ENCODE results near the gene SLC35F3. TPM values are rescaled to one million over a fixed set of nuclear protein-coding genes. Genes with fewer than 3 reads are reported as not detected.

Gene SLC35F3
- polyA plus RNA-seq, 1 donor from 2014 or later: 13.9 TPM

DNA sequence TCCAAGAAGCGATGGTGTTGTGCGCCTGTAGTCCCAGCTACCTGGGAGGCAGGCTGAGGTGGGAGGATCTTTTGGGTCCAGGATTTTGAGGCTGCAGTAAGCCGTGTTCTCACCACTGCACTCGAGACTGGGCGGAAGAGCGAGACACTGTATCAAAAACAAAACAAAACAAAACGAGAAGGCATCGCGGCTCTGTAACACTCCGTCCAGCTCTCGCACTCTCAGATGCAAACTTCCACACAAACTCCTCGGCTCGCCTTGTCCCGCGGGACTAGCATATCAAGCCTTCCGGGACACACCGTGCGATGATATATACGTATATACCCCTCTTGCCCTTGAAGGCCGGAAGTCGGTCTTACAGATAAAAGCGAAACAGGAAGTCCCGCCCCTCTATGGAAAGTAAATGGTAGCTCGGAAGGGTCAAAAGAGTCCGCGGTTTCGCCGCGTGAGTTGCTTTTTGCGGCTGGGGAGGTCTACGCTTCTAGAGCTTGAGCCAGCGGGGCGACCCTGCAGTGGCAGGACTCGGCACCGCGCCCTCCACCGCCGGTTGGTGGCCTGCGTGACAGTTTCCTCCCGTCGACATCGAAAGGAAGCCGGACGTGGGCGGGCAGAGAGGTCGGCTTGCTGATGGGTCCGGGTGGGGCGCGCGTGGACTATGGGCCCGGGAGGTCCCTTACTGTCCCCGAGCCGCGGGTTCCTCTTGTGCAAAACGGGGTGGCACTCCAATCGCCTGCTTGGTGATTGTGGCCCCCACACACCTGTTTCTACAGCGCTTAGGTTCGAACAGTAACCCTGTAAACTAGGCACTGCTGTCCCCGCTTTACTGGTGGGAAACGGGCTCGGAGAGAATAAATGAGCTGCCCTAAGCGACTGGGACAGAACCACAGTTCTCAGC lies 468.8 kb downstream of the SLC35F3 start, which contains the start of gene COA6:
Gene COA6, plus strand, starts transcription at position 393 of the 895 bp plus-strand sequence. Its CDS starts 11 bp downstream, at position 404.
- H4K20me1 ChIP-seq (ENCODE audit: insufficient read depth): no peaks in the 10 kb centered on the region
- H3K36me3 ChIP-seq (ENCODE audit: insufficient read depth, low read length): peaks cover 5% of the 10 kb centered on the region
- H2AFZ ChIP-seq (ENCODE audit: low read depth, low read length): peak within 1 kb of the TSS; percentile 94
- no peaks in the 10 kb centered on the region for H3K27me3 ChIP-seq (ENCODE audit: insufficient read depth, low read depth, low read length)
- peaks cover 4% of the 10 kb centered on the region for H3K79me2 ChIP-seq (replicated peaks; ENCODE audit: insufficient read depth, low read length)
- peak within 1 kb of the TSS; percentile 84 for H3K9ac ChIP-seq (ENCODE audit: low read length)
- H3K27ac ChIP-seq (ENCODE audit: low read length): peak within 1 kb of the TSS; percentile 84
- peak within 1 kb of the TSS; percentile 74 for H3K4me3 ChIP-seq (ENCODE audit: low read length)
- H3K9me3 ChIP-seq (ENCODE audit: low read length): no peaks in the 10 kb centered on the region
- H3F3A ChIP-seq (ENCODE audit: insufficient read depth, low read length, poor library complexity, severe bottlenecking): no peaks in the 10 kb centered on the region
- TF ChIP-seq RAD21 (conservative IDR thresholded peaks at IDR 0.05) (peak; percentile 38), POLR2AphosphoS5 (IDR thresholded peaks at IDR 0.05) (peak; percentile 86), MXI1 (conservative IDR thresholded peaks at IDR 0.05; ENCODE audit: poor library complexity, severe bottlenecking) (peak; percentile 86), EZH2 (IDR thresholded peaks at IDR 0.05; ENCODE audit: borderline replicate concordance, insufficient read depth, low read length, poor library complexity, severe bottlenecking) (no peak), TAF1 (IDR thresholded peaks at IDR 0.05; ENCODE audit: low read depth) (peak; percentile 66), SMC3 (conservative IDR thresholded peaks at IDR 0.05; ENCODE audit: poor library complexity) (peak; percentile 53), EP300 (conservative IDR thresholded peaks at IDR 0.05; ENCODE audit: poor library complexity, severe bottlenecking) (peak; percentile 43)
- TF ChIP-seq, protein P1, sequence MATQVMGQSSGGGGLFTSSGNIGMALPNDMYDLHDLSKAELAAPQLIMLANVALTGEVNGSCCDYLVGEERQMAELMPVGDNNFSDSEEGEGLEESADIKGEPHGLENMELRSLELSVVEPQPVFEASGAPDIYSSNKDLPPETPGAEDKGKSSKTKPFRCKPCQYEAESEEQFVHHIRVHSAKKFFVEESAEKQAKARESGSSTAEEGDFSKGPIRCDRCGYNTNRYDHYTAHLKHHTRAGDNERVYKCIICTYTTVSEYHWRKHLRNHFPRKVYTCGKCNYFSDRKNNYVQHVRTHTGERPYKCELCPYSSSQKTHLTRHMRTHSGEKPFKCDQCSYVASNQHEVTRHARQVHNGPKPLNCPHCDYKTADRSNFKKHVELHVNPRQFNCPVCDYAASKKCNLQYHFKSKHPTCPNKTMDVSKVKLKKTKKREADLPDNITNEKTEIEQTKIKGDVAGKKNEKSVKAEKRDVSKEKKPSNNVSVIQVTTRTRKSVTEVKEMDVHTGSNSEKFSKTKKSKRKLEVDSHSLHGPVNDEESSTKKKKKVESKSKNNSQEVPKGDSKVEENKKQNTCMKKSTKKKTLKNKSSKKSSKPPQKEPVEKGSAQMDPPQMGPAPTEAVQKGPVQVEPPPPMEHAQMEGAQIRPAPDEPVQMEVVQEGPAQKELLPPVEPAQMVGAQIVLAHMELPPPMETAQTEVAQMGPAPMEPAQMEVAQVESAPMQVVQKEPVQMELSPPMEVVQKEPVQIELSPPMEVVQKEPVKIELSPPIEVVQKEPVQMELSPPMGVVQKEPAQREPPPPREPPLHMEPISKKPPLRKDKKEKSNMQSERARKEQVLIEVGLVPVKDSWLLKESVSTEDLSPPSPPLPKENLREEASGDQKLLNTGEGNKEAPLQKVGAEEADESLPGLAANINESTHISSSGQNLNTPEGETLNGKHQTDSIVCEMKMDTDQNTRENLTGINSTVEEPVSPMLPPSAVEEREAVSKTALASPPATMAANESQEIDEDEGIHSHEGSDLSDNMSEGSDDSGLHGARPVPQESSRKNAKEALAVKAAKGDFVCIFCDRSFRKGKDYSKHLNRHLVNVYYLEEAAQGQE (IDR thresholded peaks at IDR 0.05; ENCODE audit: borderline replicate concordance): peak; percentile 84
- TF ChIP-seq, protein P2, sequence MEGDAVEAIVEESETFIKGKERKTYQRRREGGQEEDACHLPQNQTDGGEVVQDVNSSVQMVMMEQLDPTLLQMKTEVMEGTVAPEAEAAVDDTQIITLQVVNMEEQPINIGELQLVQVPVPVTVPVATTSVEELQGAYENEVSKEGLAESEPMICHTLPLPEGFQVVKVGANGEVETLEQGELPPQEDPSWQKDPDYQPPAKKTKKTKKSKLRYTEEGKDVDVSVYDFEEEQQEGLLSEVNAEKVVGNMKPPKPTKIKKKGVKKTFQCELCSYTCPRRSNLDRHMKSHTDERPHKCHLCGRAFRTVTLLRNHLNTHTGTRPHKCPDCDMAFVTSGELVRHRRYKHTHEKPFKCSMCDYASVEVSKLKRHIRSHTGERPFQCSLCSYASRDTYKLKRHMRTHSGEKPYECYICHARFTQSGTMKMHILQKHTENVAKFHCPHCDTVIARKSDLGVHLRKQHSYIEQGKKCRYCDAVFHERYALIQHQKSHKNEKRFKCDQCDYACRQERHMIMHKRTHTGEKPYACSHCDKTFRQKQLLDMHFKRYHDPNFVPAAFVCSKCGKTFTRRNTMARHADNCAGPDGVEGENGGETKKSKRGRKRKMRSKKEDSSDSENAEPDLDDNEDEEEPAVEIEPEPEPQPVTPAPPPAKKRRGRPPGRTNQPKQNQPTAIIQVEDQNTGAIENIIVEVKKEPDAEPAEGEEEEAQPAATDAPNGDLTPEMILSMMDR (IDR thresholded peaks at IDR 0.05; ENCODE audit: poor library complexity, severe bottlenecking): peak; percentile 33
- H3K4me2 ChIP-seq (ENCODE audit: low read length): peak within 1 kb of the TSS; percentile 92
- H3K9me2 ChIP-seq (ENCODE audit: insufficient read depth, low read length): no peaks in the 10 kb centered on the region

DNA sequence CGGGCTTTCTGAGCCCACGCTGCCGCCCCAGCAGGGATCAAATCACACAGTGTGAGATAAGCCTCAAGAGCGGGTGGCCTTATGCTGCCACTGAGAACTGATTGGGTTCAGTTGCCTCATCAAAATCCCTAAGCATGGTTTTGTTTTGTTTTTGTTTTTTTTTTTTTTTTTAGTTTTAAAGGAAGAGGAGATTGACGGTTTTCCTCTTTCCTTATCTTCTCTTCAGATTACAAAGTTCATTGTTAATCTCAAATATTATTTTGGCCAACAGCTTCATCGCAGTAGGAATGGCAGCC lies 469.4 kb downstream of the SLC35F3 start:
- H3F3A ChIP-seq (ENCODE audit: insufficient read depth, low read length, poor library complexity, severe bottlenecking): no peaks in the 10 kb centered on the region
- peaks cover 4% of the 10 kb centered on the region for H3K79me2 ChIP-seq (replicated peaks; ENCODE audit: insufficient read depth, low read length)
- H4K20me1 ChIP-seq (ENCODE audit: insufficient read depth): no peaks in the 10 kb centered on the region
- no peaks in the 10 kb centered on the region for H3K9me2 ChIP-seq (ENCODE audit: insufficient read depth, low read length)
- no peaks in the 10 kb centered on the region for H3K9me3 ChIP-seq (ENCODE audit: low read length)
- peak overlapping the region; percentile 74 for H3K4me3 ChIP-seq (ENCODE audit: low read length)
- peak overlapping the region; percentile 84 for H3K27ac ChIP-seq (ENCODE audit: low read length)
- peak overlapping the region; percentile 94 for H2AFZ ChIP-seq (ENCODE audit: low read depth, low read length)
- no peaks in the 10 kb centered on the region for H3K27me3 ChIP-seq (ENCODE audit: insufficient read depth, low read depth, low read length)
- TF ChIP-seq RAD21 (conservative IDR thresholded peaks at IDR 0.05): no peak
- no peak for TF ChIP-seq SMC3 (conservative IDR thresholded peaks at IDR 0.05; ENCODE audit: poor library complexity)
- TF ChIP-seq, protein P2 (IDR thresholded peaks at IDR 0.05; ENCODE audit: poor library complexity, severe bottlenecking): no peak
- H3K36me3 ChIP-seq (ENCODE audit: insufficient read depth, low read length): peaks cover 5% of the 10 kb centered on the region
- peak overlapping the region; percentile 84 for H3K9ac ChIP-seq (ENCODE audit: low read length)
- peak overlapping the region; percentile 85 for H3K4me2 ChIP-seq (ENCODE audit: low read length)

Small RNAs within 50 kb of the gene (small RNA-seq; reads per million reads assigned to genes)
- gene MIR4671: 0 to 4.4 (median 1.7) reads per million in 3 experiments
